Stimulated activated CD8-positive, alpha-beta memory T cell treated with anti-CD3 and anti-CD28 coated beads, Interleukin-15, amount 100 ng/mL, for 4 hours (primary cell): Measurements from ENCODE around the gene DGKG.

Experiments
- DNase-seq, 2 donors: peaks; one replicate each; pipeline ENCODE4 v3.0.0-alpha.2; 2020; ENCODE audit warnings: low read depth in 2 of 2

Gene DGKG

GRCh38 chr3:186239321-186239720, 122.7 kb downstream of the DGKG start:
- no peak for DNase-seq

- DNase-seq = no peak
These were observed 124.1 kb downstream of the DGKG start for GRCh38 chr3:186237915-186238314.

DNA sequence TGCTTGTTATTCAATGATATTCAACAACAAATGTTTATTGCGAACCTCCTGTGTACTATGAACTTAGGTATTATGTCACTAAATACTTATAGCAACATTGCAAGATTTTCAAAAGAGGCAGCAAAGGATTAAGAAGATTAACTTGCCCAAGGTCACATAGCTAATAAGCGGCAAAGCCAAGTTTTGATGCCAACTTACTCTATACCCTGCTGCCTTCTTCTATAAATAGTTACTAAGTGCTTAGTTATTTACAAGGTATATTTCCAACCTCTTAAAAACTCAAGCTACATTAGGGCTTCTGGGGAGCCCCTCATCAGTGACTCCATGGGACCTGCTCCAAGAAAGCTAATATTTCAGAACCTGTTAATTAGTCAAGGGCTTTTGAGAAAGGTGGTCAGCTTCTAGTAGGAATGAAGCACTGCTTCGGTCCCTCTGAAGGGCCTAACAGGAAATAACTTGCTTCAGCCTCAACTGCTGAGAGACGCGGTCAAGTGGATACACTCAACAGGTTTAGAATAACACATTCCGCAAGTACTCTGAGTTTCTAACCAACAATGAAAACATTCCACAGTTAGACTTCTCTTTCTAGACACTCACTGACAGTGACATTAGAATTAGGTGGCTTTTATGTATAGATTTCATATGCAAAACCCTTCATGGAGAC, 125.5 kb downstream of the DGKG start:
- DNase-seq = no peak

GRCh38 chr3:186235554-186235953, 126.5 kb downstream of the DGKG start:
- no peak for DNase-seq

DNA sequence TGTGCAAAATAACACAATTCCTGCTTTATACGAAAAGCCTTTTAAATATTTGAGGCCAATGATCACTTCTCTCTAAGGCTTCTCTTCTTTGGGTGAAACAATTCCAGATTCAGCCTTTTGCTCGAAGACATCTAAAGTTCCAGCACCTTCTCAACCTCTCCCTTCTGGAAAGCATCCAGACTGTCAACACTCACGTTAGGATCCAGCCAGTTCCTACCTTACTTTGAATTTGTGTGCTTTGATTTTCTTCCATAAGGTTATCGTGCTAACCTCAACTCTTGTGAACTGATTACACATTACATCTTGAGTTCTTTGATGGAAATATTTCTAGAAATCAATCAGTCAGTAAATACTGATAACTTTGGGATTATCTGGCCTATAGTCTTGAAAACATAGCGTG, 127.9 kb downstream of the DGKG start:
- no peak for DNase-seq

GRCh38 chr3:186226482-186226881, 135.6 kb downstream of the DGKG start:
- no peak for DNase-seq

DNA sequence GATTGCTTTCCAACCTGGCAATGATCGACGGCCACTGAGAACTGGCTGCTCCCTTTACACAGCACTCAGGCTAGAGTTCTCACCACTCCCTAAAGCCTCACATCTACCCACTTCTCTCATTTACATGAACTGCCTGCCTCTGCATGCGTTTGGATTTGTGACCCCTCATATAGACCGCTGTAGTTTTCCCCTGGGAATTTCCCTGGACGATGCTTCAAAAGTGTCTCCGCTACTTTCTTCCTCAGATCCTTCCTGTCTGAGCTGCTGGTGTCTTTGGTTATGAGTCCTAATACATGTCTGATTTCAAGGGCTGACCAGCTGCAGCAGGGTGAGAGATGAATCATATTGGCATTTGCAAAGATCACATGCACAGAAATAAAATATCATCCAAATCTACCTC, 136.4 kb downstream of the DGKG start:
- DNase-seq = no peak

GRCh38 chr3:186224041-186224610, 137.9 kb downstream of the DGKG start:
- DNase-seq = no peak

GRCh38 chr3:186223476-186223875, 138.6 kb downstream of the DGKG start:
- DNase-seq = no peak

DNA sequence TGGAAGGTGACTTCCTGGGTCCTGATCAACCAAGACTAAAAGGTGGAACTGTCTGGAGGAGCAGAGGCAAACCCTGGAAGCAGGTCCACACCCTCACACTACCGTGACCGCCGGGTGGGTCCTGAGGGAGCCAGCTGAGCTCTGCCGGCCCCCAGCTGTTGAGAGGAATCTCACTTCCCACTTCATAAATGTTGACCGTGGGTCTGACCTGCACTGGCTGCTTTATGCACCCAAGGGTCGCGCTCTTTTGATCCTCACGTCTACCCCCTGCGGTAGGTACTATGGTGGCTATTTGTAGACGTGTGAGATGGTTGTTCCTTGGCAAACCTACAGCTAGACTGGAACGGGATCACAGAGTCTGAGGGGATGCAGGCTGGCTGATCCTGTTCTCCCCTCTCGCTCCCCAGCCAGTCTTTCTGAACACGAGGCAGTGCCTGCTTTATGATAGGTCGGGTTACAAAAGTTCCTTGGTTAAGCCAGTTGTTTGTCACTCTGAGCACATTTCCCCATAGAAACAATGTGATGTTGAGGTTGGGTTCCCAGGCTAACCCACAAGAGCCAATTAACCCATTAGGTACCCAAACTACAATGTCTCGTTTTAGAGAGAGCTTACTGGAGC, 140.2 kb downstream of the DGKG start:
- no peak for DNase-seq

- DNase-seq = no peak
These were observed 141.0 kb downstream of the DGKG start for GRCh38 chr3:186220911-186221645.

DNA sequence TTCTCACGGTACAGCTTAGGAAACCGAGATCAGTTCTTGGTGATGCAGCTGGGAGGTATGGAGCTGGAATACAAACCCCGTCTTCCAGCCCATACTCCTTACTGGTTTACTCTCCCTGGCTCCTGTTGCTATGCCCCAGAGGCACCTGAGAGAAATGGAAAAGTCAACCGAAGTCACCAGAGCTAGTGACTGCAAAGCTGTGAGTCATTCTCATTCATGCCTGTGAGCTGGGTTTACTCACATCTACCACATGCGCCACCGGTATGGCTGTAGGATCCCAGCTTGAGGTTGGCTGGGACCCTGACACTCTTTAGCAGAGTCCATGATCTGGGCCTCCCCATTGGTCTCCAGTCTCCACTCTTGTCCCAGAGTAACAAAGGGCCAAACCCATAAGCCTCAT, 141.7 kb downstream of the DGKG start:
- DNase-seq = no peak

DNA sequence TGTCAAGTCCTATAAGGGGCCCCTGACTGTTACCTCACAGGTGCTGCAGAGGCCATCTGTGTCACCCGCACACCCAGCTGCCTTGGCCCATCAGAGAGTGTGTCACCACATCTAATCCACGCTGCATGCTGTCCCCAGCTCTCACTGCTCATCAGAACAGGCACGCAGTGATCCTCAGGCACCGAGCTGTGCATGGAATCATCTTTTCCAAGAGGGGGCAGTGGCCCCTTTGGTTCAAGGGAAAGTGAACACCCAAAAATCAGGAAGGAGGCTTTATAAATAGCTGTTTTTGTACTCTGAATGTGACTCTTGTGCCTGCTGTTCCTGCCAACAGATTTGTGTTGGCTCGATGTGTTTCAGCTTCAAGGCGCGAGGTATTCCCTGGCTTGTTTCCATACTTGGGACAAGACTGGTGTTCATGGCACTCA, 142.8 kb downstream of the DGKG start:
- no peak for DNase-seq

- no peak for DNase-seq
These were observed 143.6 kb downstream of the DGKG start for GRCh38 chr3:186218421-186218820.

GRCh38 chr3:186217820-186218164, 144.2 kb downstream of the DGKG start:
- no peak for DNase-seq

GRCh38 chr3:186216900-186217819, 144.9 kb downstream of the DGKG start:
- no peak for DNase-seq

GRCh38 chr3:186214670-186215069, 147.4 kb downstream of the DGKG start:
- no peak for DNase-seq

DNA sequence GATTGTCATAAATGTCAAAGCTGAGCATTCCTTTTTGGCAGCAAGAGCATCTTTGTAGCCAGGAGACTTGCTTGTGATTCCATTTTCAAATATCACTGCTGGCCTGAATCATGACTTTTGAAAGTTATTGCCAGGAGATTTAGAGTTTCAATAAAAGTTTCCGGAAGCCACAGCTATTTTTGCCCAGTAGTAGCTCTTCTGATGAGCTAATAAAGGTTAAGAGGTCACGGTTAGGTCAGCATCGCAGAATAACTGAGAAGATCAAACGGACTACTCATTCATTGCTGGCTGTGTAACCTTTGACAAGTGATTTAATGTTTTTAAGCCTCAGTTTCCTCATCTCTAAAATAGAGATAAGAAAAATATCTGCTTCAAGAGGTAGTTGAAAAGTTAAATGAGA, 148.1 kb downstream of the DGKG start:
- DNase-seq = no peak

GRCh38 chr3:186212611-186213010, 149.4 kb downstream of the DGKG start:
- DNase-seq = no peak

DNA sequence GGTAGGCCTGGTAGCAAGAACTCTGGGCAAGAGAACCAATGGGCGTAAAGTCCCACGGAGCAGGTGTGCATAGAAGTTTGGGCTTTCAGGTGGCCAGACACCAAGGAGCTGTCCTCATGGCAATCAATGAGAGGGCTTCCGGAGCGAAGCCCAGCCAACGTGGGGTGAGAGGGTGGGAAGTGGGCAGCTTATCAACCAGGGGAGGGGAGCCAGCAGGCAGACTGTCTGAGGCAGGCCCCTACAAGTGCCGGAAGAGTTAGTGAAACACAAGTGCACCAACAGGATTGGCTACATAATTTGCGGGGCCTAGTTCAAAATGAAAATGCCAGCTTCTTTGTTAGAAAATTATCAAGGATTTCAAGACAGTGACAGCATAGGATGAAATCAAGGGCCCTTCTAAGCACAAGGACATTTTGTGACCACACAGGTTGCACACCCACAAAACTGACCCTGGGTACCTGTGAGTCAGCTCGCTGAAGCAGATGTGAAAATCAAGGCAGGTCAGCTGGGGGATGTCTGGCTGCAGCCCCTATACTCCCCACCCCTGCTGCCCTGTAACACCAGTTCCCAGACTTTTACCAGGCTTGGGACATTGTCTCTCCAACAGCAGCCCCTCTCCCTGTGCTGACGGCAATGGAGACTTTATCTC, 151.1 kb downstream of the DGKG start:
- no peak for DNase-seq
